SK-N-SH (cell line): ENCODE results near the gene TMEM39B. TPM values are rescaled to one million over a fixed set of nuclear protein-coding genes. Genes with fewer than 3 reads are reported as not detected.

Source experiments
- CTCF ChIA-PET: fragments of 300-600, 350-600 bp; formaldehyde crosslinking; extraction: SDS; loops from one replicate; lab custom pipeline; 2021; lab: Yijun Ruan, JAX
- POLR2A ChIA-PET: fragments of 350-600 bp; sonication (Branson Sonifier 250); formaldehyde crosslinking; extraction: SDS; loops from one replicate; lab custom pipeline; 2020; ENCODE audit warnings: antibody characterized with exemption, inconsistent platforms; lab: Yijun Ruan, JAX
- DNase-seq: peaks from one replicate; pipeline ENCODE4 v3.0.0; 2012
- H2AFZ ChIP-seq: fragments of 200-600 bp; sonication (generic); 2 replicates; pipeline ENCODE4 v1.8.1; 2016; ENCODE audit warnings: antibody characterized with exemption, mild to moderate bottlenecking, low read depth
- H3F3A ChIP-seq: fragments of 200-600 bp; sonication (generic); replicated peaks from 2 replicates; pipeline ENCODE3; 2016; ENCODE audit warnings: antibody characterized with exemption, mild to moderate bottlenecking; ENCODE audit not compliant: insufficient read depth
- H3K27ac ChIP-seq, 2 experiments: fragments of 200-500 bp in 1 of 2; fragments of 200-600 bp in 1 of 2; sonication (Bioruptor generic) in 1 of 2; sonication (generic), shearing (Covaris generic) in 1 of 2; 2 replicates each; pipeline versions ENCODE4 v1.5.1 to v1.6.1; 2014 to 2016; ENCODE audit warnings: low read depth in 2 of 2, inconsistent platforms in 1 of 2, low read length in 1 of 2, mild to moderate bottlenecking in 1 of 2, mixed read lengths in 1 of 2
- H3K27me3 ChIP-seq: fragments of 200-600 bp; sonication (generic), shearing (Covaris generic); 2 replicates; pipeline ENCODE4 v1.6.1; 2016; ENCODE audit warnings: mixed run types; ENCODE audit not compliant: insufficient read depth
- H3K36me3 ChIP-seq, 2 experiments: fragments of 200-500 bp in 1 of 2; fragments of 200-600 bp in 1 of 2; sonication (Bioruptor generic) in 1 of 2; sonication (generic) in 1 of 2; replicated peaks in 1 of 2; 2 replicates each; pipeline versions ENCODE3 to v1.5.1; 2014 to 2016; ENCODE audit warnings: low read length in 1 of 2, mild to moderate bottlenecking in 1 of 2; ENCODE audit not compliant: insufficient read depth in 2 of 2, control insufficient read depth in 1 of 2
- H3K4me1 ChIP-seq, 2 experiments: fragments of 200-500 bp in 1 of 2; fragments of 200-600 bp in 1 of 2; sonication (Bioruptor generic) in 1 of 2; sonication (generic), shearing (Covaris generic) in 1 of 2; 2 replicates each; pipeline versions ENCODE4 v1.5.1 to v1.6.1; 2014 to 2016; ENCODE audit warnings: low read depth in 1 of 2, low read length in 1 of 2, mixed run types in 1 of 2; ENCODE audit not compliant: insufficient read depth in 2 of 2, control insufficient read depth in 1 of 2
- H3K4me2 ChIP-seq: fragments of 200-600 bp; sonication (generic), shearing (Covaris generic); 2 replicates; pipeline ENCODE4 v1.6.1; 2017; ENCODE audit warnings: mixed run types
- H3K4me3 ChIP-seq, 2 experiments: fragments of 200-500 bp in 1 of 2; fragments of 200-600 bp in 1 of 2; sonication (Bioruptor generic) in 1 of 2; sonication (generic), shearing (Covaris generic) in 1 of 2; 2 replicates each; pipeline versions ENCODE4 v1.5.1 to v1.8.1; 2014 to 2016; ENCODE audit warnings: low read depth in 2 of 2, inconsistent platforms in 1 of 2, low read length in 1 of 2, mild to moderate bottlenecking in 1 of 2, mixed read lengths in 1 of 2, moderate library complexity in 1 of 2
- H3K79me2 ChIP-seq: fragments of 200-600 bp; sonication (generic); 2 replicates; pipeline ENCODE4 v1.8.1; 2017; ENCODE audit warnings: mild to moderate bottlenecking; ENCODE audit not compliant: insufficient read depth
- H3K9ac ChIP-seq: fragments of 200-600 bp; sonication (generic); 2 replicates; pipeline ENCODE4 v1.6.1; 2017; ENCODE audit warnings: mixed run types
- H3K9me2 ChIP-seq: fragments of 200-600 bp; sonication (generic); 2 replicates; pipeline ENCODE4 v1.6.1; 2017; ENCODE audit warnings: mixed run types
- H3K9me3 ChIP-seq: fragments of 200-600 bp; sonication (generic); 2 replicates; pipeline ENCODE4 v1.6.1; 2017; ENCODE audit warnings: mixed run types, mild to moderate bottlenecking, moderate library complexity
- H4K20me1 ChIP-seq: fragments of 200-600 bp; sonication (generic); 2 replicates; pipeline ENCODE4 v1.6.1; 2017; ENCODE audit warnings: mild to moderate bottlenecking, mixed run types; ENCODE audit not compliant: insufficient read depth
- CHD2 ChIP-seq: fragments of 150-350 bp; IDR thresholded peaks from 2 replicates; pipeline ENCODE4 v1.6.1; 2018; ENCODE audit warnings: low read length; ENCODE audit not compliant: partially characterized antibody
- CTCF ChIP-seq: fragments of 200-600 bp; sonication (generic); IDR thresholded peaks from 2 replicates; pipeline ENCODE4 v1.6.1; 2017; ENCODE audit warnings: antibody characterized with exemption, mild to moderate bottlenecking, moderate library complexity
- ELF1 ChIP-seq: IDR thresholded peaks from 2 replicates; pipeline ENCODE4 v1.4.0; 2012
- EP300 ChIP-seq, 2 experiments: IDR thresholded peaks; 2 replicates each; pipeline versions ENCODE4 v1.4.0 to v1.6.1; 2012; ENCODE audit warnings: borderline replicate concordance in 1 of 2, low read depth in 1 of 2, low read length in 1 of 2
- FOXJ3 ChIP-seq: sonication (generic); formaldehyde crosslinking; IDR thresholded peaks from 2 replicates; pipeline ENCODE4 v1.5.1; 2020; ENCODE audit warnings: mild to moderate bottlenecking, missing genetic modification reagents
- GABPA ChIP-seq: IDR thresholded peaks from 2 replicates; pipeline ENCODE4 v1.4.0; 2012; ENCODE audit warnings: low read depth, mild to moderate bottlenecking
- JUND ChIP-seq: IDR thresholded peaks from 2 replicates; pipeline ENCODE4 v1.4.0; 2012
- MXI1 ChIP-seq: IDR thresholded peaks from 2 replicates; pipeline ENCODE4 v1.6.1; 2012; ENCODE audit warnings: mild to moderate bottlenecking, low read depth, low read length, improper control_type of control experiment
- NFIC ChIP-seq: IDR thresholded peaks from 2 replicates; pipeline ENCODE4 v1.4.0; 2012; ENCODE audit warnings: borderline replicate concordance
- NRF1 ChIP-seq: IDR thresholded peaks from 2 replicates; pipeline ENCODE4 v1.6.1; 2012; ENCODE audit warnings: low read depth, mild to moderate bottlenecking, low read length
- PBX3 ChIP-seq: IDR thresholded peaks from 2 replicates; pipeline ENCODE4; 2012
- REST ChIP-seq: IDR thresholded peaks from 2 replicates; pipeline ENCODE4 v1.6.1; 2012; ENCODE audit warnings: mild to moderate bottlenecking, low read depth, low read length, moderate library complexity
- SIN3A ChIP-seq: IDR thresholded peaks from 2 replicates; pipeline ENCODE4 v1.6.1; 2012; ENCODE audit warnings: low read depth, mild to moderate bottlenecking, low read length, moderate library complexity, borderline replicate concordance
- SMC3 ChIP-seq: IDR thresholded peaks from 2 replicates; pipeline ENCODE4 v1.6.1; 2012; ENCODE audit warnings: low read depth, low read length, improper control_type of control experiment
- TCF12 ChIP-seq: IDR thresholded peaks from 2 replicates; pipeline ENCODE4 v1.4.0; 2012
- whole genome bisulfite sequencing: methylation state at CpG from one replicate; pipeline ENCODE4 v1.1.6; 2017; ENCODE audit warnings: low lambda C conversion rate; 5-methylcytosine and 5-hydroxymethylcytosine counted together
- polyA plus RNA-seq, 3 experiments: library from polyadenylated mRNA; depleted of rRNA; stranded (reverse); fragments of >200 nt; gene quantifications; 2 replicates each; pipeline ENCODE4 v1.2.3, GENCODE V29; 2012

Gene TMEM39B
- polyA plus RNA-seq, 1 of the 3 experiments (the other 2 are of a cell fraction) = 25.1 TPM

- no peaks in the 10 kb centered on the region for H3K79me2 ChIP-seq
- no peak overlapping the region for H2AFZ ChIP-seq
- no peaks in the 10 kb centered on the region for H3K27me3 ChIP-seq
- 6% methylated on average over 4 of the region's 4 CpGs for WGBS
- no peak overlapping the region for H3K4me3 ChIP-seq
- no peaks in the 10 kb centered on the region for H3K9me3 ChIP-seq
- peak overlapping the region; percentile 57; the same call in 1 of the 2 replicates for H3K4me2 ChIP-seq
- H3K27ac ChIP-seq = peak overlapping the region in 1 of 2 experiments; percentile 66; a peak in 2 of 4 replicates
- peaks cover 8 to 17% of the 10 kb centered on the region in 2 experiments for H3K36me3 ChIP-seq
- CTCF ChIA-PET = interaction anchor here (0.6 kb wide), 1 partner anchor 95 kb away, joined by 3 read pairs; no protein-coding TSS in a partner anchor
- peaks cover 22% of the 10 kb centered on the region for H4K20me1 ChIP-seq
- peaks cover 12 to 45% of the 10 kb centered on the region in 2 experiments; a peak in 3 of 4 replicates for H3K4me1 ChIP-seq
- H3K9ac ChIP-seq = no peak overlapping the region
- no peaks in the 10 kb centered on the region for H3K9me2 ChIP-seq
- TF ChIP-seq NFIC = peak; percentile 88
- TF ChIP-seq ELF1 = 0 out of 2 replicates have a peak, but pooled peaks have one; percentile 10
- no peak for TF ChIP-seq EP300 (IDR thresholded peaks at IDR 0.05; ENCODE audit: borderline replicate concordance in 1 of 2, low read depth in 1 of 2, low read length in 1 of 2)
- TF ChIP-seq SIN3A = 0 out of 2 replicates have a peak, but pooled peaks have one; percentile 45
- no peak for TF ChIP-seq CTCF
- TF ChIP-seq TCF12 = 0 out of 2 replicates have a peak, but pooled peaks have one; percentile 19
- no peak for TF ChIP-seq REST
- TF ChIP-seq SMC3 = no peak
- TF ChIP-seq CHD2 = no peak
- no peak for TF ChIP-seq MXI1
- no peak for TF ChIP-seq NRF1
- peak; percentile 34; the same call in 1 of the 2 replicates for TF ChIP-seq GABPA
- no peak for TF ChIP-seq FOXJ3 (CRISPR knock-in tag)
- TF ChIP-seq PBX3 = peak; percentile 39; the same call in 1 of the 2 replicates
- TF ChIP-seq JUND = 0 out of 2 replicates have a peak, but pooled peaks have one; percentile 38
- peaks cover 72% of the 10 kb centered on the region for H3F3A ChIP-seq
- POLR2A ChIA-PET = no interaction called here
- no peak for DNase-seq
Measured at GRCh38 chr1:32066489-32066873, 6.3 kb upstream of the TMEM39B start.
